A549 (cell line): Measurements from ENCODE around the gene ARFRP1.

Experiments used
- CHD2 ChIP-seq: fragments of 150-350 bp; IDR thresholded peaks from 2 replicates; pipeline ENCODE4 v1.6.1; 2014; ENCODE audit warnings: low read length; ENCODE audit not compliant: partially characterized antibody
- CHD4 ChIP-seq: fragments of 200-600 bp; sonication (generic); IDR thresholded peaks from 2 replicates; pipeline ENCODE4 v1.6.1; 2016; ENCODE audit warnings: antibody characterized with exemption, mild to moderate bottlenecking, borderline replicate concordance
- FOSL2 ChIP-seq, 2 experiments: fragments of 450-650 bp in 1 of 2; fragments of >200 bp in 1 of 2; sonication (Bioruptor Twin) in 1 of 2; formaldehyde crosslinking; IDR thresholded peaks; 2 replicates each; pipeline versions ENCODE4 v1.5.0 to v1.6.1; 2016 to 2020; ENCODE audit warnings: mild to moderate bottlenecking in 1 of 2, moderate library complexity in 1 of 2
- NR3C1 ChIP-seq: fragments of >200 bp; sonication (Bioruptor Twin); formaldehyde crosslinking; IDR thresholded peaks from 3 replicates; pipeline ENCODE4 v1.6.1; 2017
- POLR2A ChIP-seq: IDR thresholded peaks from 2 replicates; pipeline ENCODE4 v1.6.1; 2012; ENCODE audit warnings: mild to moderate bottlenecking, low read length
- RAD21 ChIP-seq, 2 experiments: fragments of >200 bp in 1 of 2; sonication (Bioruptor Twin) in 1 of 2; formaldehyde crosslinking in 1 of 2; IDR thresholded peaks in 1 of 2; conservative IDR thresholded peaks in 1 of 2; 2 replicates in 1 of 2; 3 replicates in 1 of 2; pipeline ENCODE4 v1.6.1; 2012 to 2018; ENCODE audit warnings: inconsistent platforms in 1 of 2
- SREBF2 ChIP-seq: fragments of 450-650 bp; IDR thresholded peaks from 2 replicates; pipeline ENCODE4 v1.6.1; 2014; ENCODE audit warnings: mild to moderate bottlenecking, moderate library complexity
- ZFP36 ChIP-seq: fragments of 450-650 bp; IDR thresholded peaks from 2 replicates; pipeline ENCODE4 v1.6.1; 2014; ENCODE audit warnings: borderline replicate concordance; ENCODE audit not compliant: partially characterized antibody
- TF ChIP-seq, protein P1 (sequence below): fragments of 200-600 bp; sonication (generic); IDR thresholded peaks from 2 replicates; pipeline ENCODE4 v1.6.1; 2016; ENCODE audit warnings: antibody characterized with exemption, mild to moderate bottlenecking, moderate library complexity
- TF ChIP-seq, protein P2 (sequence below): fragments of >200 bp; sonication (Bioruptor Twin); formaldehyde crosslinking; IDR thresholded peaks from 3 replicates; pipeline ENCODE4 v1.5.1; 2016
- TF ChIP-seq, protein P3 (sequence below): fragments of 150-350 bp; IDR thresholded peaks from 2 replicates; pipeline ENCODE4 v1.6.1; 2014; ENCODE audit warnings: low read depth, mild to moderate bottlenecking, low read length

DNA sequence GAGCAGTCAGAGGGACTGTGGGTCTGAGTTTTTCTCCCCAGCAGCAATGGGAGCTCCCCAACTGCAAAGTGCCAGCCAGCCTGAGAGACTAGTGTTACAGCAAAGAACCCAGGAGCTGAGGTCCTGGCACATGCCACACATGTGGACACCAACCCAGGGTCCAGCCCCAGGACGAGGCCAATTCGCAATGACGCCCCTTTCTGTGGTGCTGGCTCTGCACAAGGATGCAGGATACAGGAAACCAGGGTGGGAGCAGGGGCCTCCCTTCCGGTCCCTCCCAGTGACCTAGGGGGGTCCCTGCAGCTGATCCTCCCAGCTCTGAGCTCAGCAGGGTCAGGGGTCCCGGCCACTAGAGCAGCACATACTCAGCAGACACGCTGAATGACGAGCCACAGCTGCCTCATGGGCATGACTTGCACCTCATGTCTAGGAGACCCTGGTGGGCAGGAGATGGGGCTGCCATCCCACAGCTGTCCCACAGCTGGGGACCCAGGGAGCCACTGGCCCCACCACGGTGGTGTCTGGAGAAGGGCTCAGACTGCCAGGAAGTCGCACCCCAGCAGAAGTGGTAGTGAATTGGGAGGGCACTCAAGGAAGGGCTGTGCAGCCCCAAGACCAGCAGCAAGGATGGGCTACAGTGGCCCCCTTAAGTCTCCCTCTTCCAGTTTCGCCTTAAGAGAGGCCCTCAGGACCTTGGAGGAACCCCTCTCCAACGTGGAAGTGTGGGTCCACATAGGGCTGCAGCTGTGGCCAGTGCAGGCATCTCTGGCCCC, 3.6 kb downstream of the ARFRP1 start:
- TF ChIP-seq, protein P1, sequence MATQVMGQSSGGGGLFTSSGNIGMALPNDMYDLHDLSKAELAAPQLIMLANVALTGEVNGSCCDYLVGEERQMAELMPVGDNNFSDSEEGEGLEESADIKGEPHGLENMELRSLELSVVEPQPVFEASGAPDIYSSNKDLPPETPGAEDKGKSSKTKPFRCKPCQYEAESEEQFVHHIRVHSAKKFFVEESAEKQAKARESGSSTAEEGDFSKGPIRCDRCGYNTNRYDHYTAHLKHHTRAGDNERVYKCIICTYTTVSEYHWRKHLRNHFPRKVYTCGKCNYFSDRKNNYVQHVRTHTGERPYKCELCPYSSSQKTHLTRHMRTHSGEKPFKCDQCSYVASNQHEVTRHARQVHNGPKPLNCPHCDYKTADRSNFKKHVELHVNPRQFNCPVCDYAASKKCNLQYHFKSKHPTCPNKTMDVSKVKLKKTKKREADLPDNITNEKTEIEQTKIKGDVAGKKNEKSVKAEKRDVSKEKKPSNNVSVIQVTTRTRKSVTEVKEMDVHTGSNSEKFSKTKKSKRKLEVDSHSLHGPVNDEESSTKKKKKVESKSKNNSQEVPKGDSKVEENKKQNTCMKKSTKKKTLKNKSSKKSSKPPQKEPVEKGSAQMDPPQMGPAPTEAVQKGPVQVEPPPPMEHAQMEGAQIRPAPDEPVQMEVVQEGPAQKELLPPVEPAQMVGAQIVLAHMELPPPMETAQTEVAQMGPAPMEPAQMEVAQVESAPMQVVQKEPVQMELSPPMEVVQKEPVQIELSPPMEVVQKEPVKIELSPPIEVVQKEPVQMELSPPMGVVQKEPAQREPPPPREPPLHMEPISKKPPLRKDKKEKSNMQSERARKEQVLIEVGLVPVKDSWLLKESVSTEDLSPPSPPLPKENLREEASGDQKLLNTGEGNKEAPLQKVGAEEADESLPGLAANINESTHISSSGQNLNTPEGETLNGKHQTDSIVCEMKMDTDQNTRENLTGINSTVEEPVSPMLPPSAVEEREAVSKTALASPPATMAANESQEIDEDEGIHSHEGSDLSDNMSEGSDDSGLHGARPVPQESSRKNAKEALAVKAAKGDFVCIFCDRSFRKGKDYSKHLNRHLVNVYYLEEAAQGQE = no peak
- TF ChIP-seq POLR2A (no peak), RAD21 (conservative IDR thresholded peaks at IDR 0.05 in 1 of 2, IDR thresholded peaks at IDR 0.05 in 1 of 2) (no peak), CHD2 (no peak), CHD4 (no peak), NR3C1 (no peak), ZFP36 (no peak), FOSL2 (IDR thresholded peaks at IDR 0.05) (no peak), FOSL2 (CRISPR knock-in tag; IDR thresholded peaks at IDR 0.05) (no peak), SREBF2 (no peak)
- TF ChIP-seq, protein P2, sequence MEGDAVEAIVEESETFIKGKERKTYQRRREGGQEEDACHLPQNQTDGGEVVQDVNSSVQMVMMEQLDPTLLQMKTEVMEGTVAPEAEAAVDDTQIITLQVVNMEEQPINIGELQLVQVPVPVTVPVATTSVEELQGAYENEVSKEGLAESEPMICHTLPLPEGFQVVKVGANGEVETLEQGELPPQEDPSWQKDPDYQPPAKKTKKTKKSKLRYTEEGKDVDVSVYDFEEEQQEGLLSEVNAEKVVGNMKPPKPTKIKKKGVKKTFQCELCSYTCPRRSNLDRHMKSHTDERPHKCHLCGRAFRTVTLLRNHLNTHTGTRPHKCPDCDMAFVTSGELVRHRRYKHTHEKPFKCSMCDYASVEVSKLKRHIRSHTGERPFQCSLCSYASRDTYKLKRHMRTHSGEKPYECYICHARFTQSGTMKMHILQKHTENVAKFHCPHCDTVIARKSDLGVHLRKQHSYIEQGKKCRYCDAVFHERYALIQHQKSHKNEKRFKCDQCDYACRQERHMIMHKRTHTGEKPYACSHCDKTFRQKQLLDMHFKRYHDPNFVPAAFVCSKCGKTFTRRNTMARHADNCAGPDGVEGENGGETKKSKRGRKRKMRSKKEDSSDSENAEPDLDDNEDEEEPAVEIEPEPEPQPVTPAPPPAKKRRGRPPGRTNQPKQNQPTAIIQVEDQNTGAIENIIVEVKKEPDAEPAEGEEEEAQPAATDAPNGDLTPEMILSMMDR = no peak
- TF ChIP-seq, protein P3, sequence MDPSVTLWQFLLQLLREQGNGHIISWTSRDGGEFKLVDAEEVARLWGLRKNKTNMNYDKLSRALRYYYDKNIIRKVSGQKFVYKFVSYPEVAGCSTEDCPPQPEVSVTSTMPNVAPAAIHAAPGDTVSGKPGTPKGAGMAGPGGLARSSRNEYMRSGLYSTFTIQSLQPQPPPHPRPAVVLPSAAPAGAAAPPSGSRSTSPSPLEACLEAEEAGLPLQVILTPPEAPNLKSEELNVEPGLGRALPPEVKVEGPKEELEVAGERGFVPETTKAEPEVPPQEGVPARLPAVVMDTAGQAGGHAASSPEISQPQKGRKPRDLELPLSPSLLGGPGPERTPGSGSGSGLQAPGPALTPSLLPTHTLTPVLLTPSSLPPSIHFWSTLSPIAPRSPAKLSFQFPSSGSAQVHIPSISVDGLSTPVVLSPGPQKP = no peak
